HG03565 (cell line): ENCODE results near the gene ZNF154.

ENCODE experiments used
- ATAC-seq: cut with Tn5 transposase; IDR thresholded peaks from one replicate; pipeline ENCODE4 v1.9.1; 2021; ENCODE audit warnings: mild to moderate bottlenecking, moderate library complexity; ENCODE audit not compliant: unreplicated experiment

The ZNF154 gene

GRCh38 chr19:57682226-57682766 lies 26.7 kb downstream of the ZNF154 start:
- ATAC-seq = no peak

GRCh38 chr19:57675881-57676280 lies 33.1 kb downstream of the ZNF154 start:
- no peak for ATAC-seq

GRCh38 chr19:57672466-57672865 lies 36.5 kb downstream of the ZNF154 start:
- ATAC-seq = no peak

GRCh38 chr19:57671124-57671895 lies 37.7 kb downstream of the ZNF154 start:
- ATAC-seq = no peak

- no peak for ATAC-seq
Observed at GRCh38 chr19:57668635-57669034, 40.4 kb downstream of the ZNF154 start, which contains the start of gene ZSCAN4. TSS of gene ZSCAN4 (plus strand) at chr19:57668935. CDS start at chr19:57676146, 7,211 bp downstream.

- no peak for ATAC-seq
Observed at GRCh38 chr19:57667228-57667627, 41.8 kb downstream of the ZNF154 start.

GRCh38 chr19:57665261-57665806 lies 43.7 kb downstream of the ZNF154 start:
- ATAC-seq = no peak

GRCh38 chr19:57664269-57665127 lies 44.5 kb downstream of the ZNF154 start:
- ATAC-seq = no peak

- ATAC-seq = no peak
Observed at GRCh38 chr19:57656346-57656745, 52.7 kb downstream of the ZNF154 start.

GRCh38 chr19:57655443-57655842 lies 53.6 kb downstream of the ZNF154 start:
- no peak for ATAC-seq

- no peak for ATAC-seq
Observed at GRCh38 chr19:57653689-57654088, 55.3 kb downstream of the ZNF154 start.

- ATAC-seq = no peak
Observed at GRCh38 chr19:57651654-57651996, 57.4 kb downstream of the ZNF154 start.

GRCh38 chr19:57648331-57649003 lies 60.5 kb downstream of the ZNF154 start:
- no peak for ATAC-seq
